GM12865 (cell line): Measurements from ENCODE around the gene CNEP1R1.

ENCODE experiments used
- DNase-seq: peaks from one replicate; pipeline ENCODE4 v3.0.0; 2010; ENCODE audit warnings: low read depth
- H3K4me3 ChIP-seq: 2 replicates; pipeline ENCODE4 v1.5.1; 2011; ENCODE audit warnings: mild to moderate bottlenecking, low read depth, low read length, control low read depth
- CTCF ChIP-seq: IDR thresholded peaks from 2 replicates; pipeline ENCODE4 v1.5.1; 2011; ENCODE audit warnings: low read length, control low read depth, low read depth, inconsistent platforms; ENCODE audit not compliant: insufficient read depth; ENCODE audit errors: missing control alignments

Gene CNEP1R1

DNA sequence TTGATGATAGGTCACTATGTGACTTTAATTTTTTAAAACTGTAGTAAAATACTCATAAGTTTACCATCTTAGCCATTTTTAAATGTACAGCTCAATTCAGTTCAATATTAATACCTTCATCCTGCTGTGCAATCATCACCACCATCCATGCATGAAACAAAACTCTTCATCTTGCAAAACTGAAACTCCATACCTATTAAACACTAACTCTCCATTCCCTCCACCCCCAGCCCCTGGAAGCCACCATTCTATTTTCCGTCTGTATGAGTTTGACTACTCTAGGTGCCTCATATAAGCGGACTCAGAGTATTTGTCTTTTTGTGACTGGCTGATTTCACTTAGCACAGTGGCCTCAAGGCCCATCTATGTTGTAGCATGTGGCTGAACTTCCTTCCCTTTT is 9.4 kb upstream of the CNEP1R1 start:
- H3K4me3 ChIP-seq: no peak overlapping the region
- TF ChIP-seq CTCF: no peak
- DNase-seq: no peak

DNA sequence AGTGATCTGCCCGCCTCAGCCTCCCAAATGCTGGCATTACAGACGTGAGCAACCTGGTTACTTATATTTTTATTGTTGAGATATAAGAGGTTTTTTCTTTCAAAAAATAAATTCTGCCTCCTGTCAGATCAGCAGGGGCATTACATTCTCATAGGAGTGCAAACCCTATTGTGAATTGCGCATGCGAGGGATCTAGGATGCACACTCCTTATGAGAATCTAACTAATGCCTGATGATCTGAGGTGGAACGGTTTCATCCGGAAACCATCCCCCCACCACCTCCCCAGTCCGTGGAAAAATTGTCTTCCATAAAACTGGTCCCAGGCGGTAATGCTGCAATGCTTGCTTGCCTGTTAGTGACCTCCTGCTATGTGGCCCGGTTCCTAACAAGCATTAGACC is 7.5 kb upstream of the CNEP1R1 start:
- no peak for DNase-seq
- no peak for TF ChIP-seq CTCF
- no peak overlapping the region for H3K4me3 ChIP-seq

- DNase-seq: peak; percentile 34
- no peak for TF ChIP-seq CTCF
- H3K4me3 ChIP-seq: no peak overlapping the region
Measured at GRCh38 chr16:50021544-50021943, 3.5 kb upstream of the CNEP1R1 start.

GRCh38 chr16:50023641-50024040 is 1.4 kb upstream of the CNEP1R1 start:
- no peak for DNase-seq
- no peak for TF ChIP-seq CTCF
- no peak overlapping the region for H3K4me3 ChIP-seq

- no peak for TF ChIP-seq CTCF
- DNase-seq: no peak
- no peak overlapping the region for H3K4me3 ChIP-seq
Measured at GRCh38 chr16:50024207-50024606, 818 bp upstream of the CNEP1R1 start.

- peak; percentile 23 for DNase-seq
- H3K4me3 ChIP-seq: peak overlapping the region; percentile 89
- TF ChIP-seq CTCF: no peak
Measured at GRCh38 chr16:50025537-50025931, 509 bp downstream of the CNEP1R1 start.

DNA sequence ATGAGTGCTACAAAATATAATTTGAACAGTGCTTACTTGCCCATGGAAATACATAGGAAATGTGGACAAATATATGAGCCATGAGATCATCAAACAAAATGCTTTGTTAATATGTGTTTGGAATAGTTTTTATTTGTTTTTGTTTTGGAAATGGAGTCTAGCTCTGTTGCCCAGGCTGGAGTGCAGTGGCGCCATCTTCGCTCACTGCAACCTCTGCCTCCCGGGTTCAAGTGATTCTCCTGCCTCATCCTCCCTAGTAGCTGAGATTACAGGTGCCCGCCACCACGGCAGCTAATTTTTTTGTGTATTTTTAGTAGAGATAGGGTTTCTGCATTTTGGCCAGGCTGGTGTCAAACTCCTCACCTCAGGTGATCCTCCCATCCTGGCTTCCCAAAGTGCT is 2.8 kb downstream of the CNEP1R1 start:
- no peak for TF ChIP-seq CTCF
- no peak overlapping the region for H3K4me3 ChIP-seq
- DNase-seq: no peak
